ENCODE measurements around the gene SPON2.

- TF ChIP-seq, protein P1, sequence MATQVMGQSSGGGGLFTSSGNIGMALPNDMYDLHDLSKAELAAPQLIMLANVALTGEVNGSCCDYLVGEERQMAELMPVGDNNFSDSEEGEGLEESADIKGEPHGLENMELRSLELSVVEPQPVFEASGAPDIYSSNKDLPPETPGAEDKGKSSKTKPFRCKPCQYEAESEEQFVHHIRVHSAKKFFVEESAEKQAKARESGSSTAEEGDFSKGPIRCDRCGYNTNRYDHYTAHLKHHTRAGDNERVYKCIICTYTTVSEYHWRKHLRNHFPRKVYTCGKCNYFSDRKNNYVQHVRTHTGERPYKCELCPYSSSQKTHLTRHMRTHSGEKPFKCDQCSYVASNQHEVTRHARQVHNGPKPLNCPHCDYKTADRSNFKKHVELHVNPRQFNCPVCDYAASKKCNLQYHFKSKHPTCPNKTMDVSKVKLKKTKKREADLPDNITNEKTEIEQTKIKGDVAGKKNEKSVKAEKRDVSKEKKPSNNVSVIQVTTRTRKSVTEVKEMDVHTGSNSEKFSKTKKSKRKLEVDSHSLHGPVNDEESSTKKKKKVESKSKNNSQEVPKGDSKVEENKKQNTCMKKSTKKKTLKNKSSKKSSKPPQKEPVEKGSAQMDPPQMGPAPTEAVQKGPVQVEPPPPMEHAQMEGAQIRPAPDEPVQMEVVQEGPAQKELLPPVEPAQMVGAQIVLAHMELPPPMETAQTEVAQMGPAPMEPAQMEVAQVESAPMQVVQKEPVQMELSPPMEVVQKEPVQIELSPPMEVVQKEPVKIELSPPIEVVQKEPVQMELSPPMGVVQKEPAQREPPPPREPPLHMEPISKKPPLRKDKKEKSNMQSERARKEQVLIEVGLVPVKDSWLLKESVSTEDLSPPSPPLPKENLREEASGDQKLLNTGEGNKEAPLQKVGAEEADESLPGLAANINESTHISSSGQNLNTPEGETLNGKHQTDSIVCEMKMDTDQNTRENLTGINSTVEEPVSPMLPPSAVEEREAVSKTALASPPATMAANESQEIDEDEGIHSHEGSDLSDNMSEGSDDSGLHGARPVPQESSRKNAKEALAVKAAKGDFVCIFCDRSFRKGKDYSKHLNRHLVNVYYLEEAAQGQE (IDR thresholded peaks at IDR 0.05; ENCODE audit: insufficient read depth in 1 of 2, low read depth in 2 of 2, low read length in 2 of 2), result no peak
- no peak for TF ChIP-seq POLR2AphosphoS5 (IDR thresholded peaks at IDR 0.05; ENCODE audit: low read depth, low read length)
Observed at GRCh38 chr4:1136048-1136447, 36.3 kb downstream of the SPON2 start.
